Thyroid gland (tissue), 4 donors: ENCODE data around the gene KIAA1614. TPM values are rescaled to one million over a fixed set of nuclear protein-coding genes. Genes with fewer than 3 reads are reported as not detected.

ENCODE experiments used
- DNase-seq, 2 donors: peaks; one replicate each; pipeline ENCODE4 v3.0.0-alpha.2; 2019
- H3K27ac ChIP-seq, 3 donors: fragments of 200-600 bp; sonication (generic); 1 replicate in 2 of 3; 2 replicates in 1 of 3; pipeline ENCODE4 v1.5.1; 2016 to 2019; ENCODE audit warnings: mild to moderate bottlenecking in 1 of 3, moderate library complexity in 1 of 3
- H3K27me3 ChIP-seq: fragments of 200-600 bp; sonication (generic); one replicate; pipeline ENCODE4 v1.5.1; 2019
- H3K36me3 ChIP-seq, 2 donors: fragments of 200-600 bp; sonication (generic); one replicate each; pipeline ENCODE4 v1.5.1; 2016 to 2019
- H3K4me1 ChIP-seq, 2 donors: fragments of 200-600 bp; sonication (generic); one replicate each; pipeline ENCODE4 v1.5.1; 2017 to 2019
- H3K4me3 ChIP-seq, 3 donors: fragments of 200-600 bp; sonication (generic); replicated peaks in 1 of 3; 1 replicate in 2 of 3; 2 replicates in 1 of 3; pipeline ENCODE4 v1.5.1; 2016; ENCODE audit warnings: mild to moderate bottlenecking in 1 of 3
- H3K9me3 ChIP-seq: fragments of 200-600 bp; sonication (generic); one replicate; pipeline ENCODE4 v1.5.1; 2017
- POLR2A ChIP-seq, 2 donors: fragments of 450-650 bp; IDR thresholded peaks; one replicate each; pipeline ENCODE4 v1.6.1; 2017; ENCODE audit warnings: antibody characterized with exemption in 2 of 2, mild to moderate bottlenecking in 2 of 2, moderate library complexity in 1 of 2
- WGBS, 2 donors: methylation state at CpG; one replicate each; pipeline ENCODE4 v1.1.5; 2017; 5-methylcytosine and 5-hydroxymethylcytosine counted together
- intact Hi-C: fragments of 100-400 bp; cut with DNase I; formaldehyde crosslinking; loops from one replicate; pipeline ENCODE4 v1.15.1; 2023
- total RNA-seq, 4 donors: library from RNA; depleted of rRNA; stranded (reverse); fragments of >200 nt; gene quantifications; one replicate each; pipeline ENCODE4 v1.2.3, GENCODE V29; 2016
- TF ChIP-seq, protein P1 (sequence below), 6 experiments: fragments of 200-600 bp in 3 of 6; fragments of 450-650 bp in 3 of 6; sonication (generic) in 3 of 6; IDR thresholded peaks; one replicate each; pipeline ENCODE4 v1.5.1; 2016 to 2019; ENCODE audit warnings: antibody characterized with exemption in 6 of 6, mild to moderate bottlenecking in 2 of 6, inconsistent platforms in 1 of 6, moderate library complexity in 1 of 6

The KIAA1614 gene, protein sequence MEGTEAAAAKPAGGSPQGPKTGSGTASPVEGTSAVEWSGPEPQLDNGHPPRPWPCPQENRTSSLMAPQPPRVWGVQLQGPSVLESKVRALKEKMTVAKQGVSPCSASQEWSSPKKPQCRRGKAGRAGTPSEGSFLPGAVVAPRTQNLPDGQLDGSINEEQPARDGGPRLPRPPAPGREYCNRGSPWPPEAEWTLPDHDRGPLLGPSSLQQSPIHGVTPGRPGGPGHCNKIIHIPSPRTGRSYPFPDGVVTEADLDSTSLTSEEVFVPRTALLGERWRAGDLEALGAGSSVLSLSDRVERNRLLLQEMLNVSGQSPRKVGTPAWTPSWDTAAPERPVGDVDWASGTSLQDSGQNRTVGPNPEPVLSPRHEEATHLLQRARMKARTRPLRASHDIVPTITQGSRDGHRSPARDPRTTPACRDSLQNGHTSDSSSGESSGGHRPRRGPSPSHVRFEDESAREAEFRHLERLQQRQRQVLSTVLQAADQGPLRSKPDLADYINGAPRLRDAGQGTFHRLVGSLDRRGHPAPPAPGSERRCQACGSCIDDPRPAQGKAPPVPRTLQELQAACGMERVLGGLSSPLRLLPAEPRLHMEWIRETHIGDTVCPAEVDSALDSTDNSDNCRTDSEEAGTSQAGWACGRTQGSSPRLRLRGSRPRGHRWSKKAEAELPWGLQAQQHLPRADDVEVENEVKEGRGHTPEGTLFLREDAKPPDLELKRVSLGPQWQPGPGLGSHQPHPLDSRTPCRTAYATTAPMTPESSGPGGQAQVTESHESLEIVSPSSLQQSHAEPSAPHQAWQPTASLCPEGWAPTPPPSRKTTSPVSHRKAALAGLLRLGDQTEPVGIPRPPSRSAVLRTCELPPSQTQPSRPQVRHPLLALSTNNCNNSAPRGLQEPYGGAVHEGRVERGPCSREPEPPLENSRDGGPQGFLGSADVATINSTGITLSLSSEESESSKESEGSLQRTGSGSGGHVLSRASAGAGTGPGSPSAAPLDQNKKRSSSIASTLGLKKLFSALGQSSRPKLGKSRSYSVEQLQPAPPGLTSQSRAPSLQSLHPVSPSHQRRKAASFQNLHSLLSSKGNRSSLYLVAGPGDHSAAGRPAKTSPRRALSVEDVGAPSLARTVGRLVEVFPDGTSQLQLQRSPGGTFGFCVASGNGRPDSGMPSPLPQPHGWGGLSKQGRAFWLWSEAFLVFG
- 10 to 100 TPM in 2 of 4 donors, 1 to 10 TPM in 2; 8.7 to 16.7 (median 12.5) TPM for total RNA-seq

DNA sequence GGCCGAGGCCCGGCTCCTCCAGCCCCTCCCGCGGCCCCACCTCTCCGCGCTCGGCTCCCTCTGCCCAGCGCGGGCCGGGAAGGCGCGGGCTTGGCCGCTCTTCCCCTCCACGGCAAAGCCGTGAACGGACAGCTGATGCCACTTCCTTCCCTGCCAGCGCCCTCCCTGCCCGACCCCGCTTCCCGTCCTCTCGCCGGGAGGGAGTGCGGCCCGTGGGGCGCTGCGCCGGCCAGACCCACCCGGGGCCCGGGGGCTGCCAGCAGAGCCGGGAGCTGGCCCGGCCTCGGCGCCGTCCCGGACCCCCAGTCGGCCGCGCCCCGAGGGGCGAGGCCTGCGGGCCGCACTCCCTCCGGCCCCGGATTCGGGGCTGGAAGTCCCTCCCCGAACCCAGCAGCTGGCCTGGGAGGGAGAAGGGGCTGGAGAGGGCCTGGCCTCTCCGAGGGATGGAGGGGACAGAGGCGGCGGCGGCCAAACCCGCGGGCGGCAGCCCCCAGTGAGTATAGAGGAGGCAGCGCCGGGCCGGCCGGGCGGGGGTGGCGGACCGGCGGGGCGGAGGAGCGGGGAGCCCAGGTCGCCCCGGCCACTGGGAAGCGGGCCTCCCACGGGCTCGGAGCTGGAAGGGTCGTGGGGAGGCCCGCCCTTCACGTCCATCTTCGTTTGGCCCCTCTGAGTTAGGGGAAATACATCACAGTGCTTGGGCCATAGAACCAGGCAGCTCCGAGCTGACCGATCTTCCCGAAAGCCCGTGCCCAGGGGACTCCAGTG is at the start of gene KIAA1614:
TSS of gene KIAA1614 (plus strand) at position 97 of the 765 bp plus-strand sequence. CDS start at position 444, 347 bp downstream.
- Histone ChIP-seq H3K4me1 (peaks cover 0 to 12% of the 10 kb centered on the region in 2 donors), H3K4me3 (peak within 1 kb of the TSS; percentile 53 to 80 (median 79)), H3K27ac (peak within 1 kb of the TSS; percentile 90 to 93 (median 92)), H3K27me3 (no peaks in the 10 kb centered on the region), H3K36me3 (no peaks in the 10 kb centered on the region), H3K9me3 (no peaks in the 10 kb centered on the region)
- 5% methylated on average over 14 of the region's 76 CpGs; no CpG with 5 or more reads in 1 of the 2 donors for WGBS, 2 donors
- intact Hi-C loops: no loop called here
- peak in 1 of 2 donors; percentile 56 for TF ChIP-seq POLR2A (IDR thresholded peaks at IDR 0.05)
- TF ChIP-seq, protein P1, sequence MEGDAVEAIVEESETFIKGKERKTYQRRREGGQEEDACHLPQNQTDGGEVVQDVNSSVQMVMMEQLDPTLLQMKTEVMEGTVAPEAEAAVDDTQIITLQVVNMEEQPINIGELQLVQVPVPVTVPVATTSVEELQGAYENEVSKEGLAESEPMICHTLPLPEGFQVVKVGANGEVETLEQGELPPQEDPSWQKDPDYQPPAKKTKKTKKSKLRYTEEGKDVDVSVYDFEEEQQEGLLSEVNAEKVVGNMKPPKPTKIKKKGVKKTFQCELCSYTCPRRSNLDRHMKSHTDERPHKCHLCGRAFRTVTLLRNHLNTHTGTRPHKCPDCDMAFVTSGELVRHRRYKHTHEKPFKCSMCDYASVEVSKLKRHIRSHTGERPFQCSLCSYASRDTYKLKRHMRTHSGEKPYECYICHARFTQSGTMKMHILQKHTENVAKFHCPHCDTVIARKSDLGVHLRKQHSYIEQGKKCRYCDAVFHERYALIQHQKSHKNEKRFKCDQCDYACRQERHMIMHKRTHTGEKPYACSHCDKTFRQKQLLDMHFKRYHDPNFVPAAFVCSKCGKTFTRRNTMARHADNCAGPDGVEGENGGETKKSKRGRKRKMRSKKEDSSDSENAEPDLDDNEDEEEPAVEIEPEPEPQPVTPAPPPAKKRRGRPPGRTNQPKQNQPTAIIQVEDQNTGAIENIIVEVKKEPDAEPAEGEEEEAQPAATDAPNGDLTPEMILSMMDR (IDR thresholded peaks at IDR 0.05): no peak
- peak; percentile 48 to 62 for DNase-seq

DNA sequence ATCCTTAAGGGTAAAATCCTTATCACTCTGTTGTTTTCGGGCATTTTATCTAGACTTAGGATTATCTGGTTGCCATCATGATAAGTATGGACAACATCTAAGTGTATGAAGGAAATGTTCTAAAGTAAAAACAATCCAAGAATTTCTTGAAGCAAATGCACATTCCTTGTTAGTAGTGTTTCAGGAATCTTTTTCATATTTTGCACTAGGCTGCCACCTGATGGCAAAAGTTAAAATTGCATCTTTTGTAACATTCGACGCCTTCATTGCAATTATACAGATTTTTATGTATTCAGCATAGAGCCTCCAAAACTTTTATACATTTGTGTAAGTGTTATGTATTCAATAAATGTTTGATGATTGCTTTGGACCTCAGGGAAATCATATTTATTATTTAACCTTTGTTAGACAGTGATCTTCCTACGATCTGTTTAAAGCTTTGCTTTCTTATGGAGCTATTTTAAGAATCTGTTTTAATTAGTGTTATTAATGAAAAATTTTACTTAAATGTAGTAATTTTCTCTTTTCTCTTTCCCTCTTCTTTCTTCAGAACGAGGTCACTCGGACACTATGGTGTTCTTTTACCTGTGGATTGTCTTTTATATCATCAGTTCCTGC is 49.4 kb upstream of the KIAA1614 start:
- WGBS, 2 donors: 35 to 37% methylated on average over 6 of the region's 6 CpGs
- intact Hi-C loops: loop anchor here (5.0 kb wide), 2 partner anchors 331 to 346 kb away; no protein-coding TSS in a partner anchor

DNA sequence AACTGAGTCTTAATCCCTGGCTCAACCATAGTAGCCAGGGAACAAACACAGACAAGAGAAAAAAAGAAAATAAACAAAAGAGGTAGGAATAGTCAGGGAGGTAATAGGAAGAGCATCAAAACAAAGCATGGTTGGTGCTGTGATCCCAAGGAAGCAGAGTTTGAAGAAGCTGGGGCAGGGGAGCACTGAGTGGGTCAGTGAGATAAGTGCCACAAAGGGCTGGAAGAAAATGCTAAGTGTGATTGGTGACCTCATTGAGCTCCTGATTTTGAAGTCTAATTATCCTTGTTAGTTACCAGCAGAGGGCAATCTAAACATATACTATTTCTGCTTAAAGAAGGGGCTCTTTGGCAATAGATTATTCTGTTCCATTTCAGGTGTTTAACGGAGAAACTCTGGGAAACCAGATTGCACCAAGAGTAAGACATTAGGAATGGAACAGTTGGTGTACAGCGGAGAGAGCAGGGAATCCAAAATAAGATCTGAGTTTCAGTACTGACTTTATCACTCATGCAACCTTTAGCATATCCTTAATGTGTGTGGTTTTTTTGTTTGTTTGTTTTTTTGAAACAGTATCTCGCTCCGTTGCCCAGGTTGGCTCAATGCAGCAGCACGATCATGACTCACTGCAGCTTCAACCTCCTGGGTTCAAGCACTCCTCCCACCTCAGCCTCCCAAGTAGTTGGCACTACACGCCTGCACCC is 30.7 kb upstream of the KIAA1614 start:
- no peak overlapping the region for H3K4me3 ChIP-seq

More for the DNA sequence above, 49.4 kb upstream of the KIAA1614 start:
- no peak overlapping the region for H3K4me3 ChIP-seq
- H3K36me3 ChIP-seq: no peaks in the 10 kb centered on the region
- H3K9me3 ChIP-seq: no peaks in the 10 kb centered on the region
- H3K27ac ChIP-seq: no peak overlapping the region
- peak in 1 of 2 donors; percentile 4 for DNase-seq
- no peaks in the 10 kb centered on the region for H3K27me3 ChIP-seq
- TF ChIP-seq, protein P1 (IDR thresholded peaks at IDR 0.05): peak; percentile 34 to 83 (median 55)
- TF ChIP-seq POLR2A (IDR thresholded peaks at IDR 0.05): no peak
- H3K4me1 ChIP-seq: no peaks in the 10 kb centered on the region

More for the DNA sequence above, 30.7 kb upstream of the KIAA1614 start:
- TF ChIP-seq, protein P1 (IDR thresholded peaks at IDR 0.05): peak in 4 of 6 experiments; percentile 34 to 78 (median 62)
- TF ChIP-seq POLR2A (IDR thresholded peaks at IDR 0.05): no peak
- H3K27ac ChIP-seq: no peak overlapping the region
- no peaks in the 10 kb centered on the region for H3K4me1 ChIP-seq
- no peak for DNase-seq
- H3K9me3 ChIP-seq: no peaks in the 10 kb centered on the region
- H3K27me3 ChIP-seq: no peaks in the 10 kb centered on the region
- intact Hi-C loops: loop anchor here (5.0 kb wide), 2 partner anchors 260 to 285 kb away; no protein-coding TSS in a partner anchor
- 72 to 74% methylated on average over 6 of the region's 6 CpGs for WGBS, 2 donors
- H3K36me3 ChIP-seq: peaks cover 4 to 6% of the 10 kb centered on the region in 2 donors
